ENCODE measurements around the gene BFSP2. TPM values are rescaled to one million over a fixed set of nuclear protein-coding genes. Genes with fewer than 3 reads are reported as not detected.

Gene BFSP2
- total RNA-seq, 4 donors from 2014 or later = not detected

DNA sequence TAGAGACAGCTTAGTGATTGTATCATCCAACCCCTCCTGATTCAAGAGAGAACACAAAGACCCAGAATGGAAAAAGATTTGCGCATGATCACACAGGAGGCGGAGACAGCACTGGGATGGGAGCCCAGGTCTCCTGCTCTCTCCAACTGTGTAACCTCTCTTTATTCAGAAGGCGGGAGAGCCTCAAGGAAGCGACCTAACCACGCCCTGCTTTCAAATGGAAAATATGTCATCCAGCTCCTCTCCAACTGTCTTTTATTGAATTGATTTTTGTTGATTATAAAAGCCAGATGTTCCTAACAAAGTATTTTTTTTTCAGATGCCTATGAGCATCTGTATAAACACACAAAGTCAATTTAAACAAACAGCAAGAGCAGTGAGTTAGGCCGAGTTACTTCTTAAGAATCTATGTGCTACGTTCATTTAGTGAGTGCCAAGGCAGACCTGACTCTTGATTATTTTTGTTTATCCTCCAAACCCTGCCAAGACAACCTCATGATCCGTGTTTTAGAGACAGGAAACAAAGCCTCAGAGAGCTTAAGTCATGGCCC, 74.5 kb downstream of the BFSP2 start:
- Histone ChIP-seq H3K27ac (peak overlapping the region in 3 of 4 donors; percentile 71 to 79 (median 75)), H3K36me3 (no peaks in the 10 kb centered on the region), H3K4me3 (no peak overlapping the region), H3K9me3 (no peaks in the 10 kb centered on the region), H3K4me1 (peaks cover 0 to 21% (median 8%) of the 10 kb centered on the region in 3 donors), H3K27me3 (no peaks in the 10 kb centered on the region)
- ATAC-seq = peak; percentile 89
- 7 to 11% methylated on average over 6 to 8 of the region's 8 CpGs for WGBS, 2 donors (ENCODE audit: low coverage in 1 of 2)
- TF ChIP-seq, protein P1, sequence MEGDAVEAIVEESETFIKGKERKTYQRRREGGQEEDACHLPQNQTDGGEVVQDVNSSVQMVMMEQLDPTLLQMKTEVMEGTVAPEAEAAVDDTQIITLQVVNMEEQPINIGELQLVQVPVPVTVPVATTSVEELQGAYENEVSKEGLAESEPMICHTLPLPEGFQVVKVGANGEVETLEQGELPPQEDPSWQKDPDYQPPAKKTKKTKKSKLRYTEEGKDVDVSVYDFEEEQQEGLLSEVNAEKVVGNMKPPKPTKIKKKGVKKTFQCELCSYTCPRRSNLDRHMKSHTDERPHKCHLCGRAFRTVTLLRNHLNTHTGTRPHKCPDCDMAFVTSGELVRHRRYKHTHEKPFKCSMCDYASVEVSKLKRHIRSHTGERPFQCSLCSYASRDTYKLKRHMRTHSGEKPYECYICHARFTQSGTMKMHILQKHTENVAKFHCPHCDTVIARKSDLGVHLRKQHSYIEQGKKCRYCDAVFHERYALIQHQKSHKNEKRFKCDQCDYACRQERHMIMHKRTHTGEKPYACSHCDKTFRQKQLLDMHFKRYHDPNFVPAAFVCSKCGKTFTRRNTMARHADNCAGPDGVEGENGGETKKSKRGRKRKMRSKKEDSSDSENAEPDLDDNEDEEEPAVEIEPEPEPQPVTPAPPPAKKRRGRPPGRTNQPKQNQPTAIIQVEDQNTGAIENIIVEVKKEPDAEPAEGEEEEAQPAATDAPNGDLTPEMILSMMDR (IDR thresholded peaks at IDR 0.05) = no peak
- no peak for TF ChIP-seq POLR2A (IDR thresholded peaks at IDR 0.05)
- no peak for TF ChIP-seq EP300 (IDR thresholded peaks at IDR 0.05)
- TF ChIP-seq POLR2AphosphoS5 (IDR thresholded peaks at IDR 0.05) = no peak

DNA sequence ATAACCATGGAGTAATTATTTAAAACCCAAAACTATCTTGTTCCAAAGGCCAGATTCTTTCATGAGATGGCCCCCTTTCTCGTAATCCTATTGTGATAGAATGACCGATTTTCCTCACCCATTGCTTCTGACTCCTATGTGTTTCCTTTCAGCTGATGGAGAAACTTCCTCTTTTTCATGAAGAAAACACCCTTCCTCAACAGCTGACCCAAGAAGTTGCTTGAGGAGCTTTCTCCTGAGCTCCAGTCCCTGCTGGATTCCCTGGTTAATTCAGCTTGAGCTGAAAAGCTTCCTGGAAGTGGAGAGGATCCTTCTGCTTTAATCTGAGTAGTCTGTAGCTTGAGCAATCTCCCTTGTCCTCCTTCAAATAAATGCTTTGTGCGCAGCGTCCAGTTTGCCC, 75.0 kb downstream of the BFSP2 start:
- peak; percentile 19 for ATAC-seq
- 40 to 70% methylated on average over 1 to 3 of the region's 4 CpGs for WGBS, 2 donors (ENCODE audit: low coverage in 1 of 2)
- no peaks in the 10 kb centered on the region for H3K27me3 ChIP-seq
- H3K4me1 ChIP-seq = peaks cover 0 to 17% (median 8%) of the 10 kb centered on the region in 3 donors
- H3K27ac ChIP-seq = peak overlapping the region in 3 of 4 donors; percentile 71 to 79 (median 75)
- H3K36me3 ChIP-seq = no peaks in the 10 kb centered on the region
- no peak overlapping the region for H3K4me3 ChIP-seq
- no peaks in the 10 kb centered on the region for H3K9me3 ChIP-seq
- TF ChIP-seq, protein P1 (IDR thresholded peaks at IDR 0.05) = no peak
- TF ChIP-seq POLR2A (IDR thresholded peaks at IDR 0.05) = no peak
- TF ChIP-seq EP300 (IDR thresholded peaks at IDR 0.05) = no peak
- no peak for TF ChIP-seq POLR2AphosphoS5 (IDR thresholded peaks at IDR 0.05)

DNA sequence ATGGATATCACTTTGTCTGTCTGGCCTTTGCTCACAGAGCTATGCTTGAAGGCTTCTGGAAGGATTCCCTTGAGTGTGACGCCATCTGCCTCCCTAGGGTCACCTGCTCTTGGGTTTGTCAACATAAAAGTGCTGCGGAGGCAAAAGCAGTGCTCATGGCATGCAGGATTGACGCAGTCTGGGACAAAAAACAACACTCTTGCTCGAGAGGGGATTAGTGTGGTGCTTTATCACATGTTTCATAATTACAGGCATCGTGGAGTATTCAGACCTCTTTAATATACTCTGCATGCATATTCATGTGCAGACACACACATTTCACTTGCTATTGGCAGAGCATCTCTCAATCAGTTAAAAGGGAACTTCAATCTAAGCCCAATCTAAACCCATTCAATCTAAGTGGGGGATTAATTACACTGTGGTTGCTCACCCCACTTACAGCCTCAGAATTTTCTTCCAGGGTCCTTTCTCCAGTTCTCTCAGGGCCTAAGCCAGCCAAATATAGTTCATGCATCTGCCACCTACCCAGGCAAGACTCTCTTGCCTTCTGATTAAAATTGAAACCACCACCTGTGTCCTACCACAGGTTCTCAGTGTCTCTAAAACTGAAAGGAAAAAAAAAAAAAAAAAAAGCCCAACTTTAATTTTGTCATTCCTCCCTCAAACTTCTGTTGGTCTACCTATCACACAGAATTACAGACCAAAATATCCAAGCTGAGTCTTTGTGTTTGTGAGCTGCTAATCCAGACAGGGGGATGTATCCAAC, 75.6 kb downstream of the BFSP2 start:
- no peak for ATAC-seq
- Histone ChIP-seq H3K27ac (peak overlapping the region in 3 of 4 donors; percentile 71 to 79 (median 75)), H3K4me3 (no peak overlapping the region), H3K9me3 (no peaks in the 10 kb centered on the region), H3K4me1 (peaks cover 0 to 17% (median 8%) of the 10 kb centered on the region in 3 donors), H3K27me3 (no peaks in the 10 kb centered on the region), H3K36me3 (no peaks in the 10 kb centered on the region)
- whole genome bisulfite sequencing, 2 donors (ENCODE audit: low coverage in 1 of 2) = 85 to 90% methylated on average over 2 to 5 of the region's 5 CpGs
- TF ChIP-seq EP300 (IDR thresholded peaks at IDR 0.05) (no peak), POLR2A (IDR thresholded peaks at IDR 0.05) (no peak), POLR2AphosphoS5 (IDR thresholded peaks at IDR 0.05) (no peak)
- TF ChIP-seq, protein P1 (IDR thresholded peaks at IDR 0.05) = no peak

DNA sequence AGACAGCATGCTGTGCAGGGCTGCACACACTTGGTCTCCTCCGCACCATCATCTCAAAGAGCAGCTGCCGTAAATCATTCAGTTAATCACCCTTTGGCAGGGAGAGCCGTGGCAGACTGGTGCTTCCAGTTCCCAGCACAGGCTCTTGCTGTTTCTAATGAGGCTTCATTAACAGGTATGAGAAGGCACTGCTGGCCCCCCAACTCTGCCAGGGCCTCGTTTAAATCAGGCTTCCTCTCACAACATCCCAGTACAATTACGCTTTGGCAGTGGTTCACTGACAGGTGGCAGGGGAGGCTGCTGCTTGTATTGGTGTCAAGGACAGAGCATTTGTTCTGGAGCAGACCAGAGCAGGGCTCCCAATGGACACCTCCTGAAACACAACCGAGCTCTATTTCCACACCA, 77.1 kb downstream of the BFSP2 start:
- no peaks in the 10 kb centered on the region for H3K36me3 ChIP-seq
- H3K27ac ChIP-seq = no peak overlapping the region
- H3K9me3 ChIP-seq = no peaks in the 10 kb centered on the region
- H3K4me1 ChIP-seq = peaks cover 0 to 17% (median 8%) of the 10 kb centered on the region in 3 donors
- H3K27me3 ChIP-seq = no peaks in the 10 kb centered on the region
- no peak for TF ChIP-seq POLR2AphosphoS5 (IDR thresholded peaks at IDR 0.05)
- TF ChIP-seq POLR2A (IDR thresholded peaks at IDR 0.05) = no peak
- no peak for TF ChIP-seq EP300 (IDR thresholded peaks at IDR 0.05)
- TF ChIP-seq, protein P1 (IDR thresholded peaks at IDR 0.05) = no peak
- no peak for ATAC-seq
- H3K4me3 ChIP-seq = no peak overlapping the region
- WGBS, 2 donors (ENCODE audit: low coverage in 1 of 2) = 71% methylated on average over 5 of the region's 6 CpGs; no CpG with 5 or more reads in 1 of the 2 donors

DNA sequence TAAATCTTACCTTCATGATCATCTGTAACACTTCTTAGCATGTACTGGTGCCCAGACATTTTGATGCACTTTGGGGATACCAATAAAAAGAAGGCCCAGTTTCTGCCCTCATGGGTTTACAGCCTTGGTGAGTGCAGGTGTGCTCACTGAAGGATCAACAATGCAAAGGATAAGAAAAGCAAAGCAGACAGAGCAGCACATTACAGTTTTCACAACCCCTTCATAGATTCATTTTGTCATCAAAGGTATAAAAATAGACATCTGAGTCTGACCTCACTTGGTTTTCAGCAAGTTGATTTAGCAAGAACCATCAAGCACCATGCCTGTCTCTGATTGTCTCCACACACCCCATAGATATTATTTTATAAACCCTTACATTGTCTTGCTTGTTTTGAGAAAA, 77.6 kb downstream of the BFSP2 start:
- TF ChIP-seq POLR2A (IDR thresholded peaks at IDR 0.05) = no peak
- no peak for TF ChIP-seq EP300 (IDR thresholded peaks at IDR 0.05)
- no peak for TF ChIP-seq POLR2AphosphoS5 (IDR thresholded peaks at IDR 0.05)
- TF ChIP-seq, protein P1 (IDR thresholded peaks at IDR 0.05) = no peak
- H3K27me3 ChIP-seq = no peaks in the 10 kb centered on the region
- peaks cover 0 to 17% (median 8%) of the 10 kb centered on the region in 3 donors for H3K4me1 ChIP-seq
- ATAC-seq = no peak
- H3K36me3 ChIP-seq = no peaks in the 10 kb centered on the region
- H3K27ac ChIP-seq = no peak overlapping the region
- no peak overlapping the region for H3K4me3 ChIP-seq
- H3K9me3 ChIP-seq = no peaks in the 10 kb centered on the region
